ENCODE measurements around the gene PRUNE2. TPM values are rescaled to one million over a fixed set of nuclear protein-coding genes. Genes with fewer than 3 reads are reported as not detected.
"Not testable (repeated sequence)": the region's sequence is repeated elsewhere in the genome, so short reads cannot be mapped to it uniquely, and the experiment has no call there.

Gene PRUNE2
- total RNA-seq, 1 donor, result 80.0 TPM

- no peaks in the 10 kb centered on the region for H3K36me3 ChIP-seq (ENCODE audit: insufficient read depth, low read length)
- H3K27ac ChIP-seq (ENCODE audit: low read depth, low read length), result no peak overlapping the region
- DNase-seq (ENCODE audit: insufficient read length, low spot score, missing footprints), result no peak
- no peaks in the 10 kb centered on the region for H3K9me3 ChIP-seq (ENCODE audit: low read depth, low read length)
- no peak for TF ChIP-seq CTCF (IDR thresholded peaks at IDR 0.05; ENCODE audit: extremely low read depth, low read depth, low read length)
- no peak overlapping the region for H3K4me2 ChIP-seq (ENCODE audit: insufficient read depth, low read length)
- peaks cover 36% of the 10 kb centered on the region for H3K4me1 ChIP-seq (ENCODE audit: insufficient read depth, low read length)
- H2AFZ ChIP-seq (ENCODE audit: low read length), result no peak overlapping the region
- no peaks in the 10 kb centered on the region for H3K79me2 ChIP-seq (ENCODE audit: insufficient read depth, low read length)
- no peaks in the 10 kb centered on the region for H3K27me3 ChIP-seq (ENCODE audit: insufficient read depth, low read length)
- no peak overlapping the region for H3K4me3 ChIP-seq (ENCODE audit: insufficient read depth, low read length)
- H4K20me1 ChIP-seq (ENCODE audit: insufficient read depth, low read length), result no peaks in the 10 kb centered on the region
Observed at GRCh38 chr9:76594764-76595424, 311.0 kb downstream of the PRUNE2 start.

- peaks cover 36% of the 10 kb centered on the region for H3K4me1 ChIP-seq (ENCODE audit: insufficient read depth, low read length)
- not testable (repeated sequence) for H3K36me3 ChIP-seq (ENCODE audit: insufficient read depth, low read length); H3K4me2 ChIP-seq (ENCODE audit: insufficient read depth, low read length); H3K27me3 ChIP-seq (ENCODE audit: insufficient read depth, low read length); H3K9me3 ChIP-seq (ENCODE audit: low read depth, low read length); H3K27ac ChIP-seq (ENCODE audit: low read depth, low read length); H3K4me3 ChIP-seq (ENCODE audit: insufficient read depth, low read length); DNase-seq (ENCODE audit: insufficient read length, low spot score, missing footprints); H2AFZ ChIP-seq (ENCODE audit: low read length); H4K20me1 ChIP-seq (ENCODE audit: insufficient read depth, low read length); H3K79me2 ChIP-seq (ENCODE audit: insufficient read depth, low read length)
Observed at GRCh38 chr9:76593961-76594735, 311.8 kb downstream of the PRUNE2 start.

- no peak for TF ChIP-seq CTCF (IDR thresholded peaks at IDR 0.05; ENCODE audit: extremely low read depth, low read depth, low read length)
Observed at GRCh38 chr9:76592974-76593347, 313.0 kb downstream of the PRUNE2 start.

GRCh38 chr9:76592091-76592973 lies 313.6 kb downstream of the PRUNE2 start:
- Histone ChIP-seq H3K27ac (ENCODE audit: low read depth, low read length) (peak overlapping the region; percentile 76), H2AFZ (ENCODE audit: low read length) (peak overlapping the region; percentile 49), H3K4me2 (ENCODE audit: insufficient read depth, low read length) (peak overlapping the region; percentile 46), H3K4me3 (ENCODE audit: insufficient read depth, low read length) (no peak overlapping the region), H3K4me1 (ENCODE audit: insufficient read depth, low read length) (peaks cover 36% of the 10 kb centered on the region), H4K20me1 (ENCODE audit: insufficient read depth, low read length) (no peaks in the 10 kb centered on the region), H3K27me3 (ENCODE audit: insufficient read depth, low read length) (no peaks in the 10 kb centered on the region), H3K79me2 (ENCODE audit: insufficient read depth, low read length) (no peaks in the 10 kb centered on the region), H3K9me3 (ENCODE audit: low read depth, low read length) (no peaks in the 10 kb centered on the region), H3K36me3 (ENCODE audit: insufficient read depth, low read length) (no peaks in the 10 kb centered on the region)
- no peak for TF ChIP-seq CTCF (IDR thresholded peaks at IDR 0.05; ENCODE audit: extremely low read depth, low read depth, low read length)
- no peak for DNase-seq (ENCODE audit: insufficient read length, low spot score, missing footprints)

More at GRCh38 chr9:76592974-76593347, 313.0 kb downstream of the PRUNE2 start:
- Histone ChIP-seq H3K4me3 (ENCODE audit: insufficient read depth, low read length) (peak overlapping the region; percentile 32), H3K4me1 (ENCODE audit: insufficient read depth, low read length) (peaks cover 36% of the 10 kb centered on the region), H3K9me3 (ENCODE audit: low read depth, low read length) (no peaks in the 10 kb centered on the region), H4K20me1 (ENCODE audit: insufficient read depth, low read length) (no peaks in the 10 kb centered on the region), H3K27ac (ENCODE audit: low read depth, low read length) (peak overlapping the region; percentile 76), H3K4me2 (ENCODE audit: insufficient read depth, low read length) (peak overlapping the region; percentile 46), H2AFZ (ENCODE audit: low read length) (peak overlapping the region; percentile 49), H3K36me3 (ENCODE audit: insufficient read depth, low read length) (no peaks in the 10 kb centered on the region), H3K79me2 (ENCODE audit: insufficient read depth, low read length) (no peaks in the 10 kb centered on the region), H3K27me3 (ENCODE audit: insufficient read depth, low read length) (no peaks in the 10 kb centered on the region)
- DNase-seq (ENCODE audit: insufficient read length, low spot score, missing footprints), result no peak

Measured in osteoblast (primary cell).